GM19328 (cell line): ENCODE results near the gene CHD9NB.
"Not testable (repeated sequence)": the region's sequence is repeated elsewhere in the genome, so short reads cannot be mapped to it uniquely, and the experiment has no call there.

Source experiments
- ATAC-seq: cut with Tn5 transposase; IDR thresholded peaks from one replicate; pipeline ENCODE4 v1.9.1; 2021; ENCODE audit warnings: mild to moderate bottlenecking, moderate library complexity; ENCODE audit not compliant: unreplicated experiment

CHD9NB gene

GRCh38 chr16:53058441-53058840, 5.7 kb upstream of the CHD9NB start:
- no peak for ATAC-seq

- no peak for ATAC-seq
Observed at GRCh38 chr16:53057658-53058057, 5.0 kb upstream of the CHD9NB start.

- ATAC-seq: no peak
Observed at GRCh38 chr16:53056392-53056881, 3.7 kb upstream of the CHD9NB start.

GRCh38 chr16:53055541-53056391, 3.1 kb upstream of the CHD9NB start:
- ATAC-seq: no peak

GRCh38 chr16:53054670-53055485, 2.2 kb upstream of the CHD9NB start, which contains the start of gene CHD9:
TSS of gene CHD9 (plus strand) at chr16:53054991. CDS start at chr16:53156090, 101,099 bp downstream.
- peak; percentile 81 for ATAC-seq

GRCh38 chr16:53053967-53054669, 1.4 kb upstream of the CHD9NB start:
- ATAC-seq: peak; percentile 26

- ATAC-seq: not testable (repeated sequence)
Observed at GRCh38 chr16:53051255-53051654, 1.4 kb downstream of the CHD9NB start.

GRCh38 chr16:53048139-53048915, 4.4 kb downstream of the CHD9NB start:
- ATAC-seq: no peak

GRCh38 chr16:53047515-53047914, 5.2 kb downstream of the CHD9NB start:
- not testable (repeated sequence) for ATAC-seq

GRCh38 chr16:53045341-53046220, 7.1 kb downstream of the CHD9NB start:
- ATAC-seq: no peak

- ATAC-seq: no peak
Observed at GRCh38 chr16:53043986-53044601, 8.6 kb downstream of the CHD9NB start.

- no peak for ATAC-seq
Observed at GRCh38 chr16:53043428-53043831, 9.3 kb downstream of the CHD9NB start.

GRCh38 chr16:53042235-53042701, 10.4 kb downstream of the CHD9NB start:
- ATAC-seq: no peak

GRCh38 chr16:53041320-53042051, 11.2 kb downstream of the CHD9NB start:
- ATAC-seq: no peak

- ATAC-seq: no peak
Observed at GRCh38 chr16:53040788-53041187, 11.9 kb downstream of the CHD9NB start.

- not testable (repeated sequence) for ATAC-seq
Observed at GRCh38 chr16:53036711-53037110, 16.0 kb downstream of the CHD9NB start.

GRCh38 chr16:53036066-53036465, 16.6 kb downstream of the CHD9NB start:
- ATAC-seq: no peak
